ENCODE data around the gene MGMT. TPM values are rescaled to one million over a fixed set of nuclear protein-coding genes. Genes with fewer than 3 reads are reported as not detected.

The MGMT gene
- total RNA-seq, 1 donor from 2014 or later: 19.4 TPM

- peaks cover 11% of the 10 kb centered on the region for H3K36me3 ChIP-seq
- no peaks in the 10 kb centered on the region for H3K9me3 ChIP-seq
- H3K4me1 ChIP-seq: peaks cover 10% of the 10 kb centered on the region
- H3K27me3 ChIP-seq: no peaks in the 10 kb centered on the region
- no peak overlapping the region for H3K27ac ChIP-seq
- TF ChIP-seq CTCF (IDR thresholded peaks at IDR 0.05): no peak
- ATAC-seq (no peak), DNase-seq (no peak)
- intact Hi-C loops (cut with DNase I): no loop called here
- no peak overlapping the region for H3K4me3 ChIP-seq
Measured at GRCh38 chr10:129537151-129537550, 70.1 kb downstream of the MGMT start.

GRCh38 chr10:129538236-129538635 lies 71.2 kb downstream of the MGMT start:
- TF ChIP-seq CTCF (IDR thresholded peaks at IDR 0.05): no peak
- DNase-seq (no peak), ATAC-seq (no peak)
- Histone ChIP-seq H3K4me1 (no peaks in the 10 kb centered on the region), H3K36me3 (peaks cover 11% of the 10 kb centered on the region), H3K27ac (no peak overlapping the region), H3K27me3 (no peaks in the 10 kb centered on the region), H3K4me3 (no peak overlapping the region), H3K9me3 (no peaks in the 10 kb centered on the region)
- intact Hi-C loops (cut with DNase I): no loop called here

- H3K9me3 ChIP-seq: no peaks in the 10 kb centered on the region
- no peak overlapping the region for H3K27ac ChIP-seq
- no peak overlapping the region for H3K4me3 ChIP-seq
- H3K36me3 ChIP-seq: peaks cover 10% of the 10 kb centered on the region
- TF ChIP-seq CTCF (IDR thresholded peaks at IDR 0.05): no peak
- no peaks in the 10 kb centered on the region for H3K4me1 ChIP-seq
- no peak for ATAC-seq
- DNase-seq: no peak
- H3K27me3 ChIP-seq: no peaks in the 10 kb centered on the region
- intact Hi-C loops (cut with DNase I): no loop called here
Measured at GRCh38 chr10:129541200-129541599, 74.2 kb downstream of the MGMT start.

GRCh38 chr10:129541748-129542487 lies 74.9 kb downstream of the MGMT start:
- ATAC-seq (no peak), DNase-seq (no peak)
- Histone ChIP-seq H3K27me3 (no peaks in the 10 kb centered on the region), H3K27ac (no peak overlapping the region), H3K4me1 (no peaks in the 10 kb centered on the region), H3K4me3 (no peak overlapping the region), H3K9me3 (no peaks in the 10 kb centered on the region), H3K36me3 (peaks cover 3% of the 10 kb centered on the region)
- no peak for TF ChIP-seq CTCF (IDR thresholded peaks at IDR 0.05)
- intact Hi-C loops (cut with DNase I): no loop called here

GRCh38 chr10:129542589-129542988 lies 75.5 kb downstream of the MGMT start:
- no peak for DNase-seq
- no peaks in the 10 kb centered on the region for H3K36me3 ChIP-seq
- H3K4me1 ChIP-seq: no peaks in the 10 kb centered on the region
- H3K27me3 ChIP-seq: no peaks in the 10 kb centered on the region
- H3K4me3 ChIP-seq: no peak overlapping the region
- no peaks in the 10 kb centered on the region for H3K9me3 ChIP-seq
- no peak overlapping the region for H3K27ac ChIP-seq
- ATAC-seq: no peak
- intact Hi-C loops (cut with DNase I): no loop called here
- TF ChIP-seq CTCF (IDR thresholded peaks at IDR 0.05): no peak
